K562 (cell line): ENCODE data around the gene ADCY4. TPM values are rescaled to one million over a fixed set of nuclear protein-coding genes. Genes with fewer than 3 reads are reported as not detected.
A peak's percentile ranks its signal among the peaks of the same experiment; 100 is the strongest.

Source experiments
- CEBPG ChIP-seq, 3 experiments: fragments of 200-800 bp in 1 of 3; sonication (Bioruptor generic) in 1 of 3; sonication (generic) in 1 of 3; formaldehyde crosslinking in 1 of 3; IDR thresholded peaks in 2 of 3; conservative IDR thresholded peaks in 1 of 3; 2 replicates each; pipeline versions ENCODE4 v1.6.1 to v1.8.0; 2016 to 2022; ENCODE audit warnings: missing compliant biosample characterization in 2 of 3, missing genetic modification characterization in 2 of 3, mild to moderate bottlenecking in 1 of 3, missing genetic modification reagents in 1 of 3
- ELF1 ChIP-seq: fragments of 200-800 bp; sonication (Bioruptor generic); IDR thresholded peaks from 2 replicates; pipeline ENCODE4 v1.6.1; 2016; ENCODE audit warnings: missing genetic modification characterization, missing compliant biosample characterization
- MEIS2 ChIP-seq: fragments of 450-650 bp; IDR thresholded peaks from 2 replicates; pipeline ENCODE4 v1.6.1; 2014; ENCODE audit warnings: mild to moderate bottlenecking; ENCODE audit not compliant: partially characterized antibody
- PHF20 ChIP-seq: fragments of 450-650 bp; IDR thresholded peaks from 2 replicates; pipeline ENCODE4 v1.6.1; 2018; ENCODE audit not compliant: partially characterized antibody
- RBM39 ChIP-seq: fragments of 200-400 bp; formaldehyde crosslinking; optimal IDR thresholded peaks from 2 replicates; pipeline ENCODE3; 2018; ENCODE audit warnings: low read depth, low read length
- SNRNP70 ChIP-seq: fragments of 200-400 bp; formaldehyde crosslinking; optimal IDR thresholded peaks from 2 replicates; pipeline ENCODE3; 2017; ENCODE audit warnings: low read depth, low read length
- SPI1 ChIP-seq: IDR thresholded peaks from 2 replicates; pipeline ENCODE4 v1.6.1; 2011; ENCODE audit warnings: low read depth, low read length, control low read depth, borderline replicate concordance
- TBP ChIP-seq: optimal IDR thresholded peaks from 2 replicates; pipeline ENCODE3; 2011; ENCODE audit warnings: low read depth, low read length, improper control_type of control experiment
- YY1 ChIP-seq, 3 experiments: IDR thresholded peaks; 2 replicates each; pipeline ENCODE4 v1.6.1; 2011; ENCODE audit warnings: low read length in 2 of 3, mild to moderate bottlenecking in 2 of 3, moderate library complexity in 2 of 3, borderline replicate concordance in 1 of 3, control low read depth in 1 of 3, low read depth in 1 of 3; ENCODE audit not compliant: insufficient read depth in 3 of 3, insufficient replicate concordance in 2 of 3, control insufficient read depth in 1 of 3, insufficient read length in 1 of 3; ENCODE audit errors: extremely low read depth in 1 of 3
- ZNF24 ChIP-seq: fragments of 450-650 bp; IDR thresholded peaks from 2 replicates; pipeline ENCODE4 v1.6.1; 2016
- ZNF507 ChIP-seq: conservative IDR thresholded peaks from 2 replicates; pipeline ENCODE4 v1.6.1; 2017; ENCODE audit warnings: missing genetic modification characterization, missing compliant biosample characterization
- polyA plus RNA-seq, 8 experiments: library from polyadenylated mRNA; depleted of rRNA in 4 of 8; stranded (reverse) in 5 of 8; unstranded in 3 of 8; fragments of >200 nt; fragmentation: Nextera tagmentation in 2 of 8; fragmentation: Illumina TruSeq in 1 of 8; extraction: Ambion mirVana in 2 of 8; extraction: Trizol in 1 of 8; gene quantifications; 2 replicates each; pipeline versions ENCODE4 v1.2.1 to v1.2.3, GENCODE V29; 2011 to 2014; ENCODE audit warnings: inconsistent platforms in 1 of 8, missing spikeins in 1 of 8
- total RNA-seq, 7 experiments: library from RNA; depleted of rRNA in 6 of 7; stranded (reverse); fragments of >200 nt in 6 of 7; fragmentation: Illumina TruSeq in 2 of 7; extraction: Trizol in 2 of 7; gene quantifications; 2 replicates each; pipeline versions ENCODE4 v1.2.1 to v1.2.3, GENCODE V29; 2011 to 2021; ENCODE audit warnings: low replicate concordance in 1 of 7
- TF ChIP-seq, protein P1 (sequence below): fragments of 450-650 bp; IDR thresholded peaks from 2 replicates; pipeline ENCODE4 v1.6.1; 2016; ENCODE audit warnings: low read depth
- TF ChIP-seq, protein P2 (sequence below): IDR thresholded peaks from 2 replicates; pipeline ENCODE4 v1.6.1; 2011; ENCODE audit warnings: borderline replicate concordance, low read depth, mild to moderate bottlenecking, moderate library complexity, low read length; ENCODE audit not compliant: insufficient read depth, poor library complexity, severe bottlenecking
- TF ChIP-seq, protein P3 (sequence below), 2 experiments: fragments of 450-650 bp; conservative IDR thresholded peaks; 2 replicates each; pipeline ENCODE4 v1.6.1; 2017; ENCODE audit warnings: mild to moderate bottlenecking in 2 of 2, moderate library complexity in 2 of 2

Gene ADCY4
- total and polyA plus RNA-seq, 9 of the 15 experiments (the other 6 are each of a cell fraction or from before 2014, with no cell fraction given) = 0.04 to 0.31 (median 0.15) TPM; not detected in 2

DNA sequence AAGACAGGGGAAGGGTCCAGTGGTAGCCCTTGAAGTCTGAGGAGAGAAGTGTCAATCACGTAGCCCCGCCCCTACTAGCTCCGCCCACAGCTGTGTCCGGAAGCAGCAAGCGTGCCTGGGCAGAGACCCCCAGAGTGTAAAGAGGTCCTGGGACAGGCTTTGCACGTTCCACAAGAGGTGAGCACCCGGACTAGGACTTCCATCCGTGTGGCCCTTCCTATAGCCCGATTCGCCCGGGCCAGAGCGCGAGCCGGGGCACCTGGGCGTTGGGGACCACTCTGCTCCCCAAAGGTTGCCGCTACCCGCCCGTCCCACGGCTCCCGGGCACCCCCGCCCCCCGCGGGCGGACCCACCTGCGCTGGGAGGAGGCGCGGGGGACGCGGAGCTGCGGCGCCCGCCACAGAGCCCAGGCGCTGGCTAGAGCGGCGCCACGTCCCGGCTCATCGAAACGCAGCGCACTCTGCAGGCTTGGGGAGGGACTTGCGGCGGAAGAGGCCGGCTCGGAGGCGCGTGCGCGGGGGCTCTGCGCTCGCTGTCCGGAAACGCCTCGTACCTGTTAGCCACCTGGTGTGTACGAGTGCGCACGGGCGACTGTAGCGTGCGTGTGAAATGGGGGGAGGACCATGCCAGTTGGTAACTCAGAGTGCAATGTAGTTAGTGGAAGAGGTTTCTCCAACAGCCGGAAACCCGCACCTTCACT lies 63.6 kb downstream of the ADCY4 start, which contains the start of gene RABGGTA (continued):
- TF ChIP-seq, protein P1, sequence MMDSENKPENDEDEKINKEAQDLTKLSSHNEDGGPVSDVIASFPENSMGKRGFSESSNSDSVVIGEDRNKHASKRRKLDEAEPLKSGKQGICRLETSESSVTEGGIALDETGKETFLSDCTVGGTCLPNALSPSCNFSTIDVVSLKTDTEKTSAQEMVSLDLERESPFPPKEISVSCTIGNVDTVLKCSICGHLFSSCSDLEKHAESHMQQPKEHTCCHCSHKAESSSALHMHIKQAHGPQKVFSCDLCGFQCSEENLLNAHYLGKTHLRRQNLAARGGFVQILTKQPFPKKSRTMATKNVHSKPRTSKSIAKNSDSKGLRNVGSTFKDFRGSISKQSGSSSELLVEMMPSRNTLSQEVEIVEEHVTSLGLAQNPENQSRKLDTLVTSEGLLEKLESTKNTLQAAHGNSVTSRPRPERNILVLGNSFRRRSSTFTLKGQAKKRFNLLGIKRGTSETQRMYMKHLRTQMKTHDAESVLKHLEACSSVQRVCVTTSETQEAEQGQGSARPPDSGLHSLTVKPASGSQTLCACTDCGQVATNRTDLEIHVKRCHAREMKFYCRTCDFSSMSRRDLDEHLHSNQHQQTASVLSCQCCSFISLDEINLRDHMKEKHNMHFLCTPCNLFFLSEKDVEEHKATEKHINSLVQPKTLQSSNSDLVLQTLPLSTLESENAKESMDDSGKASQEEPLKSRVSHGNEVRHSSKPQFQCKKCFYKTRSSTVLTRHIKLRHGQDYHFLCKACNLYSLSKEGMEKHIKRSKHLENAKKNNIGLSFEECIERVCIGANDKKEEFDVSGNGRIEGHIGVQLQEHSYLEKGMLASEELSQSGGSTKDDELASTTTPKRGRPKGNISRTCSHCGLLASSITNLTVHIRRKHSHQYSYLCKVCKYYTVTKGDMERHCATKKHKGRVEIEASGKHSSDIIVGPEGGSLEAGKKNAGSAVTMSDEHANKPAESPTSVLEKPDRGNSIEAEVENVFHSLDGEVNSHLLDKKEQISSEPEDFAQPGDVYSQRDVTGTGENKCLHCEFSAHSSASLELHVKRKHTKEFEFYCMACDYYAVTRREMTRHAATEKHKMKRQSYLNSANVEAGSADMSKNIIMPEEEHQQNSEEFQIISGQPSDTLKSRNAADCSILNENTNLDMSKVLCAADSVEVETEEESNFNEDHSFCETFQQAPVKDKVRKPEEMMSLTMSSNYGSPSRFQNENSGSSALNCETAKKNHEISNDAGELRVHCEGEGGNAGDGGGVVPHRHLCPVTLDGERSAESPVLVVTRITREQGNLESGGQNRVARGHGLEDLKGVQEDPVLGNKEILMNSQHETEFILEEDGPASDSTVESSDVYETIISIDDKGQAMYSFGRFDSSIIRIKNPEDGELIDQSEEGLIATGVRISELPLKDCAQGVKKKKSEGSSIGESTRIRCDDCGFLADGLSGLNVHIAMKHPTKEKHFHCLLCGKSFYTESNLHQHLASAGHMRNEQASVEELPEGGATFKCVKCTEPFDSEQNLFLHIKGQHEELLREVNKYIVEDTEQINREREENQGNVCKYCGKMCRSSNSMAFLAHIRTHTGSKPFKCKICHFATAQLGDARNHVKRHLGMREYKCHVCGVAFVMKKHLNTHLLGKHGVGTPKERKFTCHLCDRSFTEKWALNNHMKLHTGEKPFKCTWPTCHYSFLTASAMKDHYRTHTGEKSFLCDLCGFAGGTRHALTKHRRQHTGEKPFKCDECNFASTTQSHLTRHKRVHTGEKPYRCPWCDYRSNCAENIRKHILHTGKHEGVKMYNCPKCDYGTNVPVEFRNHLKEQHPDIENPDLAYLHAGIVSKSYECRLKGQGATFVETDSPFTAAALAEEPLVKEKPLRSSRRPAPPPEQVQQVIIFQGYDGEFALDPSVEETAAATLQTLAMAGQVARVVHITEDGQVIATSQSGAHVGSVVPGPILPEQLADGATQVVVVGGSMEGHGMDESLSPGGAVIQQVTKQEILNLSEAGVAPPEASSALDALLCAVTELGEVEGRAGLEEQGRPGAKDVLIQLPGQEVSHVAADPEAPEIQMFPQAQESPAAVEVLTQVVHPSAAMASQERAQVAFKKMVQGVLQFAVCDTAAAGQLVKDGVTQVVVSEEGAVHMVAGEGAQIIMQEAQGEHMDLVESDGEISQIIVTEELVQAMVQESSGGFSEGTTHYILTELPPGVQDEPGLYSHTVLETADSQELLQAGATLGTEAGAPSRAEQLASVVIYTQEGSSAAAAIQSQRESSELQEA = no peak
- peak; percentile 72 for TF ChIP-seq MEIS2
- TF ChIP-seq SNRNP70 = no peak
- peak; percentile 89 for TF ChIP-seq ELF1 (tag)
- TF ChIP-seq TBP = peak; percentile 54
- TF ChIP-seq ZNF507 (tag) = no peak
- peak; percentile 48 for TF ChIP-seq PHF20
- TF ChIP-seq CEBPG (CRISPR knock-in tag; IDR thresholded peaks at IDR 0.05) = no peak
- no peak for TF ChIP-seq CEBPG (tag; conservative IDR thresholded peaks at IDR 0.05 in 1 of 2, IDR thresholded peaks at IDR 0.05 in 1 of 2)
- TF ChIP-seq SPI1 = no peak
- TF ChIP-seq YY1 (IDR thresholded peaks at IDR 0.05; ENCODE audit: borderline replicate concordance in 1 of 3, control insufficient read depth in 1 of 3, extremely low read depth in 1 of 3, insufficient read depth in 3 of 3, insufficient read length in 1 of 3, insufficient replicate concordance in 2 of 3, low read depth in 1 of 3, low read length in 2 of 3) = peak in 2 of 3 experiments; percentile 32 to 62
- TF ChIP-seq, protein P2, sequence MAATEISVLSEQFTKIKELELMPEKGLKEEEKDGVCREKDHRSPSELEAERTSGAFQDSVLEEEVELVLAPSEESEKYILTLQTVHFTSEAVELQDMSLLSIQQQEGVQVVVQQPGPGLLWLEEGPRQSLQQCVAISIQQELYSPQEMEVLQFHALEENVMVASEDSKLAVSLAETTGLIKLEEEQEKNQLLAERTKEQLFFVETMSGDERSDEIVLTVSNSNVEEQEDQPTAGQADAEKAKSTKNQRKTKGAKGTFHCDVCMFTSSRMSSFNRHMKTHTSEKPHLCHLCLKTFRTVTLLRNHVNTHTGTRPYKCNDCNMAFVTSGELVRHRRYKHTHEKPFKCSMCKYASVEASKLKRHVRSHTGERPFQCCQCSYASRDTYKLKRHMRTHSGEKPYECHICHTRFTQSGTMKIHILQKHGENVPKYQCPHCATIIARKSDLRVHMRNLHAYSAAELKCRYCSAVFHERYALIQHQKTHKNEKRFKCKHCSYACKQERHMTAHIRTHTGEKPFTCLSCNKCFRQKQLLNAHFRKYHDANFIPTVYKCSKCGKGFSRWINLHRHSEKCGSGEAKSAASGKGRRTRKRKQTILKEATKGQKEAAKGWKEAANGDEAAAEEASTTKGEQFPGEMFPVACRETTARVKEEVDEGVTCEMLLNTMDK = peak; percentile 96
- TF ChIP-seq RBM39 = no peak
- TF ChIP-seq, protein P3, sequence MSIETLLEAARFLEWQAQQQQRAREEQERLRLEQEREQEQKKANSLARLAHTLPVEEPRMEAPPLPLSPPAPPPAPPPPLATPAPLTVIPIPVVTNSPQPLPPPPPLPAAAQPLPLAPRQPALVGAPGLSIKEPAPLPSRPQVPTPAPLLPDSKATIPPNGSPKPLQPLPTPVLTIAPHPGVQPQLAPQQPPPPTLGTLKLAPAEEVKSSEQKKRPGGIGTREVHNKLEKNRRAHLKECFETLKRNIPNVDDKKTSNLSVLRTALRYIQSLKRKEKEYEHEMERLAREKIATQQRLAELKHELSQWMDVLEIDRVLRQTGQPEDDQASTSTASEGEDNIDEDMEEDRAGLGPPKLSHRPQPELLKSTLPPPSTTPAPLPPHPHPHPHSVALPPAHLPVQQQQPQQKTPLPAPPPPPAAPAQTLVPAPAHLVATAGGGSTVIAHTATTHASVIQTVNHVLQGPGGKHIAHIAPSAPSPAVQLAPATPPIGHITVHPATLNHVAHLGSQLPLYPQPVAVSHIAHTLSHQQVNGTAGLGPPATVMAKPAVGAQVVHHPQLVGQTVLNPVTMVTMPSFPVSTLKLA (conservative IDR thresholded peaks at IDR 0.05) = peak; percentile 73 to 83
- TF ChIP-seq ZNF24 = 0 out of 2 replicates have a peak, but pooled peaks have one; percentile 20
